GM18868 (cell line): Measurements from ENCODE around the gene CTNNA3.

Source experiments
- ATAC-seq: cut with Tn5 transposase; IDR thresholded peaks from one replicate; pipeline ENCODE4 v1.9.1; 2021; ENCODE audit warnings: mild to moderate bottlenecking, moderate library complexity; ENCODE audit not compliant: unreplicated experiment

CTNNA3 gene

GRCh38 chr10:66917104-66917503 lies 778.9 kb downstream of the CTNNA3 start:
- no peak for ATAC-seq

DNA sequence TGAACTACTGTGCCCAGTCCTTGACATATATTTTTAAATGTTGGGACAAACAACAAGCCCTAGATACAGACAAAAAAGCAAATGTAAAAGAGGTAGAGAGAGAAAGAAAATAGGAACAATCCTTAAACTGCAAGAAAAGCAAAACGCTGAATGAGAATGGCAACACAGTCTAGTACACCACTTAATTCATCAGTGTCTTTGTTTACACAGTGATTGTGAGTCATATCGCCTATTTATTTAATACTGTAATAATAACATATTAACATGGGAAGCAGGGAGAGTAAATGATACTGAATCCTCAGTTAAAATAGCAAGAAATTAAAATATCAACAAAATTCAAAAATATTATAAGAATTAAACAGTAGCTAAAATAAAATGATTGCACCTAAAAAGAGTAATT lies 780.0 kb downstream of the CTNNA3 start:
- no peak for ATAC-seq

DNA sequence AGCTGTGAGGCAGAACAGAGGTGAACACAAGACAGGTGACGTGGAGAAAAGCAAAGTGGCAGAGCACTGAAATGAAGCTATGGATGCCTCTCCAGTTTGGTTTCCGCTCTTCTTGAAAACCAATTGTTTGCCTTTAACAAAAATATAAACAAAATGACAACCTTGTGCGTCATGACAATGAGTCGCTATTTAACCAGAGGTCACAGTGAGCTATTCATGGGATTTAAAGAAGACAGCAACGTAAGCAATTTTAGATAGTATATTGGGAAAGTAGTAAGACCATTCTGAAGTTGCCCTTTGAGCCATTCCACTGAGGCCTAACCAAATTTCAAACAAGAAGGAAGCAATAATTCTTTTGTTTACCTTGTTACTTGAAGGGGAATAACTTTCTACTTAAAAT lies 785.3 kb downstream of the CTNNA3 start:
- ATAC-seq, result no peak

DNA sequence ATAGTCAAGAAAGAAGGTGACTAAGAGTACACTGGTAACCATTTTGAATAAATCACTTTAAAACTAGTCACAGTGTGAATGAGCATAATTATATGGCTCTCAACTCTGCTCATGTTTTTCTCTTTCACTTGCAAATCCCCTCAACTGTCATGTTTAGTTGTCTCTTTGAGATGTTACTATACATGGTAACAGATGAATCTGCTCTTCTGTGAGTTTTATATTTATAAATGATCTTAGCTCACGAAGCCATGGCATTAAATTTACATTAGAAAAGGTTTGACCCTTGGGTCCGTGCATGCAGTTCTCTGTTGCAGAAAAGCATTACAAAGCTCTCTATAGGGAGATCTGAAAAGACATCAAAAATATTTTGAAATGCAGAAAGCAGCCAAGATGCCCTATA lies 803.1 kb downstream of the CTNNA3 start:
- no peak for ATAC-seq

DNA sequence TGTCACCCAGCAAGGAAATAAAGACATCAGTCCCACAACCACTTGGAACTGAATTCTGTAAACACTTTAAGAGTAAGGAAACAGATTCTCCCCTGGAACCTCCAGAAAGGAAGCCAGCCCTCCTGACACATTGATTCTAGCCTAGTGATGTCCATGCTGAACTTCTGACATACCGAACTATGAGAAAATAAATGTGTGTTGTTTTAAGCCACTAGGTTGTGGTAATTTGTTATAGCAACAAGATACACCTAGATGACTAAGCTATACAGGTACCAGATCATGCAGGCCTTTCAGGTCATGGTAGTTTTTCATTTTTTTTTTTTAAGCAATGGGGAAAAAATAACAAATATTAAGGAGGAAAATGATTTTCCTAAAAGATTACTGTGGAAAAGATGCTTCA lies 807.8 kb downstream of the CTNNA3 start:
- ATAC-seq, result no peak

DNA sequence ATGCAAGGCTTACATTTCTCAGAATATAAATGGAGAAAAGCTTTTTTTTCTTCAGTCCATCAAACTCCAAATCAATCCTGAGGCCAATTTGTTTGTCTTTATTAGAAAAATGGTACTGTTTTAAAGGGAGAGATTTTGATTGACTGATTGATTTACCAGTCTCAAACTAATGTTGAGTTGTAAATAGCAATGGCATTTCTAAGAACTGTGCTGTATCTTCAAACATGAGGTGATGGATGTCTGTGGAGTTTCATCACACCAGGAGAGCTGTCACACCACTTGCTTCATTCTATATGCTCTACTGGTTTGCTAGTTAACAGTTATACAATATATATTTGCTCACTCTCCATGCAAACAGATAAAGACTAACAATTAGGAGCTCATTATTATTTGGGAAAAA lies 809.1 kb downstream of the CTNNA3 start:
- ATAC-seq, result no peak

DNA sequence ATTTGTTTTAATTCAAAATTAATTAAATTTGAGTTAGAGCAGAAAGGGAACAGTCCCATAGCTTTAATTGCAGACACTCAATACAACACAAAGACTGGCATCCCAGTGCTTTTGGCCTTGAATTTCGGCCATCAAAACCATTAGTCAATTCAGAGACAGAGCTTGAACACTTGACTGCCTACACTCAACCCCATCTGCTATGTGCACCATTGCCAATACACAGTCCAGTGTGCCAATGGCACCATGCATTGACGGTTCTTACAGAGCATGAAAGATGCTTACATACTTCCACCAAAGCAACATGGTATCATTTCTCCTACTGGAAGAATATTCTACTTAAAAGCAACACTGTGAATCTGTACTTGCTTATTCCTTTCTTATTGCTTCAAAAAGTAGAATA lies 813.7 kb downstream of the CTNNA3 start:
- ATAC-seq, result no peak

DNA sequence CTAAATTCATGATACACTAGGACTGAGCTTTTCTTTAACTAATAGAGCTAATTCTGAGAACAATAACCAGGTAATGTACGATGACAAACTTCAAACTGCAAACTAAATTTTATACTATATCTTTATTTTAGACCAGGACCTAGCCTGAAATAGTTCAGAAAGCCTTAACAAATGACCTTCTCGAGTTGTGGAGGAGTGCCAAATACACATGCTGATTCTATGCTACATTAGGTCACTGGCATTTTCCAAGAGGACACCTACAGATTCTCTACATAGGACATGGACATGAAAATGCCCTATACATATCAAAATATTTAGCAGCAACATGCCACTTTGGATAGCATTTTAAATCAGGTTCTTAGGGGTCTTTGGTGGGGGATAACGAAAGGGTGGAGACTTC lies 814.2 kb downstream of the CTNNA3 start:
- no peak for ATAC-seq

DNA sequence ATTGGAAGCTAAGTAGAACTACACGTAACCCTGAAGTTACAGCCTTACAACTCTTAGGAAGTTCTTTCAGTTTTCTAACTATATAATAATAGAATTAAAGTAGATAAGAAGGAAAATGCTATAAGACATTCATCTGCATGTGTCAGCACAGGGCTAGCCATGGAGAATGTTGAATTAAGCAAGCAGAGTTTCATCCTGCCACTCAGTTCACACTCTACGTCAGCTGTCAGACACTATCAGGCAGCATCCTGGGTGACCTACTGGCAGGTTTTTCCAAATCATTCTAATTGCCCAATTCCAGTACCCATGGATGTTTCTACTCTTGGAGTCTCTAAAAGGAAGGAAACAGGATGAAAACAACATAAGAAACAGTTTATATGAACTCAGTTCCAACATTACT lies 815.2 kb downstream of the CTNNA3 start:
- no peak for ATAC-seq

GRCh38 chr10:66880292-66880691 lies 815.7 kb downstream of the CTNNA3 start:
- no peak for ATAC-seq

GRCh38 chr10:66877361-66877760 lies 818.6 kb downstream of the CTNNA3 start:
- ATAC-seq, result no peak

GRCh38 chr10:66869635-66870034 lies 826.4 kb downstream of the CTNNA3 start:
- ATAC-seq, result no peak

DNA sequence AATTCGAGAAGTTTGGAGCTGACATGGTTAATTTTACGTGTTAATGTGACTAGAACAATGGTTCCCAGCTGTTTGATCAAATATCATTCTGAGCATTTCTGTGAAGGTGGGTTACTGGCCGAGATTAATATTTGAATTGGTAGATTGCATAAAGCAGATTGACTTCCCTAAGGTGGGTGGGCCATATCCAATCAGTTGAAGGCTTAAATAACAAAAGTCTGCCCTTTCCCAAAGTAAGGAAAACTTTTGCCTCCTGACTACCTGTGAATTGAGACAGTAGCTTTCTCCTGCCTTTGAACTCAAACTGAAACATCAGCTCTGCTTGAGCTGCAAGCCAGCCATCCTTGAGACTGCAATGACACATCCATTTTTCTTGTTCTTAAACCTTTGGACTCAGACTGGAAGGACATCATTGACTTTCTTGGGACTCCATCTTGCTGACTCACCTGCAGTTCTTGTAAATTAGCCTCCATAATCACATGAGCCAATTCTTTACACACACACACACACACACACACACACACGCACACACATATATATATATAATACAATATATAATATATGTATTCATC lies 833.2 kb downstream of the CTNNA3 start:
- ATAC-seq, result no peak

GRCh38 chr10:66860376-66860945 lies 835.5 kb downstream of the CTNNA3 start:
- ATAC-seq, result no peak

- ATAC-seq, result no peak
Measured at GRCh38 chr10:66852811-66853210, 843.2 kb downstream of the CTNNA3 start.

DNA sequence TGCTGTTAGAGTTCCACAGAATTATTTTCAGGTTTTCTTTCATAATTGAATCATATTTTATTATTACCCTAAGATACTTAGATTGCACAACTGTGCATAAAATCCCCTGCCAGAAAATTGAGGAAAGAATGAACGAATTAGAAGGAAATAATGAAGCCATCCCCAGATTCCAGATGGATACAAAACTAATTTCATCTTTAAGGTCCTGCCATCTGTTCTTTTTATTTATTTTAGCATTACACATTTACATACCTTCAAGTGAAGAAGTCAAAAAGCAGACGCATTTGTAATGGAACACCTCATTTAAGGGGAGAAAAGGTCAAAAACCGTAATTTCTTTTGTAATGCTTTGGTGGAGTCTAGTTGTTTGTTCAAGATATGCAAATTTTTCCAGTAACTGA lies 847.1 kb downstream of the CTNNA3 start:
- no peak for ATAC-seq

DNA sequence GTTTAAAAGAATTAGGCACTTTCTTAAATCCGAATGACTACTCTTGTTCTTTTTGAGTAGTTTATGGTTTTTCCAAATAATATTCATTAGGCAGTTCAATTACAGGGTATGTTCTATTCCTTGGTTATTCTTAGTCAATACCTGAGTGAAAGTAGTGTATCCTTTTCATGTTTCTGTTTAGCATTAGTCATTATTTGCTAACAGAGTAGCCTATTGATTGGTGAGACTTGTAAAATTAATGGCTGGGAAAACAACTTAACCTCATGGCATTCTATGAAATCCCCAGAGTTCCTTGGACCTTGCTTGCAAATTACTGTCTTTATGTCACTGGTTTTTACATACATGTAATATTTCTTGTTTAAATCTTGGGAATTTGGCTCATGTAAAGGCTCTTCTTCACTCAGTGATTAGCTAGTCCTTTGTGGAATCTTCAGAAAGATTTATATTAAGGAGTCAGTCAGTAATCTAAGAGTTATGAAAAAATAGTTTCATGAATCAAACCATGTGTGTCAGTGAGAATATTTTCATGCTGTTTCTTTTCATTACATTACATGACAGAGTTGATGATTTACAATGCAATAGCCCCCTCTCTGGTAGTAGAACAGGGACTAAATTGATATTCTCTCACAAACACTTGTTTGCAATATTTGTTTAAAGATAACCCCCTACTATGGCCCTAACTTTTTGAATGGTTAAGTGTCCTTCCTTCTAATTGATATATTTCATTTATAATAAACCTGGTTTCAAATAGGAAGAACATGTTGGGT lies 851.6 kb downstream of the CTNNA3 start:
- ATAC-seq, result no peak

DNA sequence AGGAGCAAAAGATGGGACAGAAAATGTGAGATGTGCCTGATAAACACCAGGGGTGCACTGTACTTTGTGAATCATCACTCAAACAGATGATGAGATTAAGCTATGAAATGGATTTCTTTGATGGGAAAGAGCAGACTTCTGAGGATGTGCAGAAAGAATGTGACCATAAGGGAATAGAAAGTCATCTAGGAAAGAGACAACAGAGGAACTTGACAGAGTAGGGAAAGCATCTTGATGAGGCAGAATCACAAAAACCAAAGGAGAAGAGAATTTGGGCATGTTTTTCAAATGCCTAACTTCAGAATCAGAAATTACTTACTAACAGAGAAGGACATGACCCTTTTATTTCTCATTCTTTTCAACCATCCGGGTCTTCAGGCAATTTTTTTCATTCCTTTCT lies 852.6 kb downstream of the CTNNA3 start:
- no peak for ATAC-seq

GRCh38 chr10:66842867-66843266 lies 853.1 kb downstream of the CTNNA3 start:
- ATAC-seq, result no peak

DNA sequence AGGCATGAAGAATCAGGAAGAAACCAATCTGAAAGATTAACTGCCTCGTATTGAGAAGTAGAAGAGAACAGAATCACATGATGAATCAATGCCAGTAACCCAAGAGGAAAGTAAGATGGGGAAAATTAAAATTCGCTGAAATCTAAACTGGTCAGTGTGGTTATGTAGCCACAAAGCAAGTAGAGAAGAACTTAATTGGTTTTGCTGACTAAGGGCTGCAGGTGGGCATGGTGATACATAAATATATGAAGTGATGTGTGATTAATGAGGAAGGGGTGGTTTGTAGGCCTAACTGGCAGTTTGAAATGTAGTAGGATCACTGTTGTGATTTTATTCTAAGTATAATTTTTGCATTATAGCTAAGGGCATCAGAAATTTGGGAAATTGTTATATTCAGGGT lies 853.6 kb downstream of the CTNNA3 start:
- no peak for ATAC-seq

DNA sequence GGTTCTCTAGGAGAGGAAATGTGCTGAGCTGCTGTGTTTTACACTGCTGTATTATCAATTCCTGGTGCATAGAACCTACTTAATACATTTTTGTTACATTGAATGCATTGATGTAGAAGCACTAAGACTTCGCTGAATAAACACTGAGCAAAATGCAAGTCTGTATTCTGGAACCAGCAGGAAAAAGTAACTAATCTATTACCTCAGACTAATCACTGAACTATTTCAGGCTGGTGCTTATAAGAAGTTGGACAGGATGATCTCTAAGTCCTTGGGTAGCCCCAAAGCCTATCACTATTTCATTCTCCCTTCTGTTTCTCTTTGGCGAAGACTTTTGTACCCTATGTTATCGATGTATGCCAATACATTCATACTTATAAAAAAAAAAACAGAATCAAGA lies 857.3 kb downstream of the CTNNA3 start:
- no peak for ATAC-seq

DNA sequence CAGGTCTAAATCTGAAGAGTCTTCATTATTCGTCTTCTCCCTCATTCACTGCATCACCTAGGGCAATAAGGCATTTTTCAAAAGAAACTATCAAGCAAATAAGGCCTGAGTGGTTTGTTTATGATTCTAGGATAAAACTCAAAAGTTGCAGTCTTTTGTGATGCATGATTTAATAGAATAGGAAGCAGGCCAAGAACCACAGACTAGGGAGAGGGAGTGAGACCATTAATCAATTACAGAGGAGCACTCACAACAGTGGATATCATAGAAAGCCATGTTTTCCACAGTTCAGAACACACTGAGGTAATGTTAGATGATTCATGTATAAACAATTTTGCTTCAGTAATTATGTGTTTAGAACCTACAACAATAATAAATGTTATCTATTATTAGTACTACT lies 858.0 kb downstream of the CTNNA3 start:
- no peak for ATAC-seq

- ATAC-seq, result no peak
Measured at GRCh38 chr10:66837335-66837734, 858.7 kb downstream of the CTNNA3 start.
